Measurements from ENCODE around the gene ARHGEF10L.

GRCh38 chr1:17539118-17539476 lies 401 bp upstream of the ARHGEF10L start:
- TF ChIP-seq CTCF (IDR thresholded peaks at IDR 0.05; ENCODE audit: low read depth, low read length, poor library complexity, severe bottlenecking): no peak
- TF ChIP-seq EZH2phosphoT487 (IDR thresholded peaks at IDR 0.05; ENCODE audit: borderline replicate concordance, low read length): no peak

All from DOHH2 (cell line).